ENCODE results near the gene C19orf73. TPM values are rescaled to one million over a fixed set of nuclear protein-coding genes. Genes with fewer than 3 reads are reported as not detected.

The C19orf73 gene
- total and polyA plus RNA-seq, 9 of the 15 experiments (the other 6 are each of a cell fraction or from before 2014, with no cell fraction given): 0.08 to 7.4 (median 1.4) TPM

GRCh38 chr19:49113762-49114629, 4.9 kb downstream of the C19orf73 start, which contains the start of gene LIN7B (continued):
- no peak for TF ChIP-seq ZBTB17 (CRISPR knock-in tag; IDR thresholded peaks at IDR 0.05)
- peak; percentile 62 to 70; a peak in 3 of 4 replicates for TF ChIP-seq MNT (conservative IDR thresholded peaks at IDR 0.05)
- no peak for TF ChIP-seq HDAC3 (IDR thresholded peaks at IDR 0.05; ENCODE audit: borderline replicate concordance, partially characterized antibody)
- 0 out of 2 replicates have a peak, but pooled peaks have one; percentile 37 for TF ChIP-seq ZNF395 (CRISPR knock-in tag; IDR thresholded peaks at IDR 0.05)
- TF ChIP-seq ZNF589 (CRISPR knock-in tag; IDR thresholded peaks at IDR 0.05; ENCODE audit: low read depth): no peak
- peak; percentile 85; the same call in 1 of the 2 replicates for TF ChIP-seq ZBTB7A (IDR thresholded peaks at IDR 0.05; ENCODE audit: borderline replicate concordance, control insufficient read depth, low read depth, low read length)
- no peak for TF ChIP-seq LARP7 (IDR thresholded peaks at IDR 0.05)
- no peak for TF ChIP-seq SRSF3 (IDR thresholded peaks at IDR 0.05; ENCODE audit: insufficient read depth, low read length)
- no peak for TF ChIP-seq RBM17 (IDR thresholded peaks at IDR 0.05; ENCODE audit: borderline replicate concordance, low read depth, low read length)
- no peak for TF ChIP-seq ZC3H11A (IDR thresholded peaks at IDR 0.05; ENCODE audit: low read depth, low read length)

Measured in K562 (cell line).